ENCODE data around the gene KLHL21.
"Not testable (repeated sequence)": the region's sequence is repeated elsewhere in the genome, so short reads cannot be mapped to it uniquely, and the experiment has no call there.

The KLHL21 gene

DNA sequence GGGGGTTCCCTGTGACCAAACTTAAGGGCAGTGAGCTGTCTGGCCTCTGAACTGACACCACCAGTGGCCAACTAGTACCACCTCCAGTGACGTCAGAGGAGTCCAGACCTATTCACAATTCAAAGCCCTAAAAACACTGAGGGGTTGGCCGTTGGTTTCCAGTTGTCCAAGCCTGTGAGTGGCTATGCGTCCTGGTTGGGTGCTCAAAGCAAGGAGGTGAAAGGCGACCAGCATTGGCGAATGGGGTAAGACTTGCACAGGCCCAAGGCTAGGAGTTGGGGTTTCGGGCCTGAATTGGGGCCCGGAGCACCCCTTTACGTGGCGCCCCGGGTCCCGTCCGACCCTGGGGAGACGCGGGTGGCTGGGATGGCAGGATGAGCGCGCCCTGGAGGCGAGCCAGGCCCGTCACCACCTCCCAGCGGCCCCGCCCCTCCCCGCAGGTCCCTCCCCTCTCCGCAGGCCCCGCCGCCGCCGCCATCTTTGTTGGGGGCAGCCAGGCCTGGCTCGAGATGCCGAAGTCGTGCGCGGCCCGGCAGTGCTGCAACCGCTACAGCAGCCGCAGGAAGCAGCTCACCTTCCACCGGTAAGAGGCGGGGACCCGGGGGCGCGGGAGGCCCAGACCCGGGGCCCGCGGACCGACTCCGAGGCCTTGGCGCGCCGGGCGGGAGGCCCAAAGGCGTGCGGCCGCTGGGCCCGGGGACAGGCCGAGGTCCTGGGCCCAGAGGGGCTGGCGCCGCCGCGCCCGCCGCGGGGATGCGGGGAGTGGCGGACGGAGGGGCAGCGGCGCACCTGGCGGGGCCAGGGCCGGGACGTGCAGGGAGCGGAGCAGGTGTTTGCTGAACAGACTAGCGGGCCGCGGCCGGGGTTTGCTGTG lies 22.3 kb upstream of the KLHL21 start, which contains the start of gene THAP3:
TSS of gene THAP3 (plus strand) at position 159 of the 874 bp plus-strand sequence. CDS start at position 510, 351 bp downstream.
- DNase-seq = peak; percentile 75 to 90 (median 86)

DNA sequence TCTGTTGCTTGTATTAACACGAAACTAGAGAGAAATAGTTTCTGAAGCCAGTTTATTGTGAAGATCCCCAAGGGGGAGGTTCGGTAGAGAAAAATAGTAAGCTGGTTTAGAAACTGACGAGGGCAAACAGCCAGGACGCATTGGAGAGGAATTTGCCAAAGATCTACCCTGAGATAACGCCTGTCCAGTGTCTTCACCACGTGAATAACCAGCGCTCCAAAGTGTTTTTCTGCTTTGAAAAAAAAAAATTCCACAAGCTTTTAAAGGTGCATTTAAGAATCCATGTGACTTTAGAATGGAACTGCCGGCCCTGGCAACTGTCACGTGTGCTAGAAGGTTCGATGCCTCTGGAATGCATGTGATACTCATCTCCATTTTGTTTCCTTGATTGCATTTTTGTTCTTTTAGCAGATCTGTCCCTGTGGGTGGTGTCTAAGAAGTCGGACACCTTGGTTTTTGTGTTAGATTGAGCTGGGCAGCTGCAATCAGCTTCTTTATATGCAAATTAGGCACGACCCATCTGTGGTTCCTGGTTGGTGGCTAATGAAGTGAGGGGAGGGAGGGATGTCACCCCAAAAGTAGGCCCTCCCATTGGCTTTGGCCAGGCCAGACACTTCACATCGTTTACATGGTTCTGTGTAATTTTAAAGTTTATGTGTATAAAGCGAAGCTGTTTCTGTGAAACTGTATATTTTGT lies 20.7 kb upstream of the KLHL21 start:
- DNase-seq = no peak

- no peak for DNase-seq
Measured at GRCh38 chr1:6622396-6623152, 19.9 kb upstream of the KLHL21 start.

DNA sequence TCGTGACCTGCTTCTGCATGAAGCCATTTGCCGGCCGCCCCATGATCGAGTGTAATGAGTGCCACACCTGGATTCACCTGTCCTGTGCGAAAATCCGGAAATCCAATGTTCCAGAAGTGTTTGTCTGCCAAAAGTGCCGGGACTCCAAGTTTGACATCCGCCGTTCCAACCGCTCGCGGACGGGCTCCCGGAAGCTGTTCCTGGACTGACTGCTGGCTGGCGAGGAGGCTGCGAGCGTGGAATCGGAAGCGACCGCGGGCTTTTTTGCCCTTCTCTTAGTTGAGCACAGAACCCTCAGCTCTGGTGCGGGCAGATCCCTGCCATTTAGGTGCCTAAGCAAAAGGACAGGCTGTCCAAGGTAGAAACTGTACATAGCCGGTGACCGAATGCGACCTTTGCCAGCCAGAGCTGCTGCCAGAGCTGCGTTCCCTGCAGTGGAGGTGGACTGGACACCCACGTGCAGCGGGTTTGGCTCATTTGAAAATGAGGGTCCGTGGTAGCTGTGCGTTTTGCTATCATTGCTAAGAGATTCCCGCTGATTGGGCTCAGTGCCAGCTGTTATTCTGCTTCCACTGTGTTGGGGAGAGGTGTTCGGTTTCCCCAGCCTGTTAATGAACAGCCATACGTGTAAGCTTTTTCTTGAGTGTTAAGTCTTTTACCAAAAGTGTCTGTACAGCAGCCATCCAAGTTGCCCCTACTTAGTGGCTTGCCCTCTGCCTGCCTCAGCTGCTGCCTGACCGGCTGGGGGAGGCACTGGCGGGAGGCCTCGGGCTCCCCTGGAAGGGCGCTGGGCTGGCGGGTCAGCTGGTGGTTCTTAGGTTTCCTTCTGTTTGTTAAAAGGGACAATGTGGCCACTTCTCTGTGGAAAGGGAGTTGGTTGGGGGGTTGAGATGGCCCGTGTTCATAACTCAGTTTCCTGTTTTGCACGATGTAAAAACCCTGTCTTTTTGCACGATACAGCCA lies 19.0 kb upstream of the KLHL21 start:
- no peak for DNase-seq

DNA sequence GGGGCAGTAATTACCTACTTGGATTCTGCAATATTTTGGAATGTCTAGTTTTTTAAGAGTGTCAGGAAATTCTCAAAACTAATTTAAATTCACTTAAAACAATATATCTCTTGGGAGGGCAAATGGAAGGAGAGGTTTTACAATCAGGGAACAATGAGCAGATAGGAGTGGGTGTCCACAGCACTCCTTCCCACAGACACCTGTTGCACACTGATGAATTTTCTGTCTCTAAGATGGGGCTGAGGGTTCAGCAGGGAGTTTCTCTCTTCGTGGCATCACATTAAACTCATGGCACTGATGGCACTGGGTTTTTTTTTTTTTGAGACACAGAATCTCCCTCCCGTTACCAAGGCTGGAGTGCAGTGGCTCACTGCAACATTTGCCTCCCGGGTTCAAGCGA lies 16.4 kb upstream of the KLHL21 start:
- no peak for DNase-seq

GRCh38 chr1:6614929-6615785 lies 12.5 kb upstream of the KLHL21 start:
- DNase-seq = no peak

GRCh38 chr1:6614019-6614928 lies 11.6 kb upstream of the KLHL21 start:
- peak; percentile 27 to 54 (median 42) for DNase-seq

DNA sequence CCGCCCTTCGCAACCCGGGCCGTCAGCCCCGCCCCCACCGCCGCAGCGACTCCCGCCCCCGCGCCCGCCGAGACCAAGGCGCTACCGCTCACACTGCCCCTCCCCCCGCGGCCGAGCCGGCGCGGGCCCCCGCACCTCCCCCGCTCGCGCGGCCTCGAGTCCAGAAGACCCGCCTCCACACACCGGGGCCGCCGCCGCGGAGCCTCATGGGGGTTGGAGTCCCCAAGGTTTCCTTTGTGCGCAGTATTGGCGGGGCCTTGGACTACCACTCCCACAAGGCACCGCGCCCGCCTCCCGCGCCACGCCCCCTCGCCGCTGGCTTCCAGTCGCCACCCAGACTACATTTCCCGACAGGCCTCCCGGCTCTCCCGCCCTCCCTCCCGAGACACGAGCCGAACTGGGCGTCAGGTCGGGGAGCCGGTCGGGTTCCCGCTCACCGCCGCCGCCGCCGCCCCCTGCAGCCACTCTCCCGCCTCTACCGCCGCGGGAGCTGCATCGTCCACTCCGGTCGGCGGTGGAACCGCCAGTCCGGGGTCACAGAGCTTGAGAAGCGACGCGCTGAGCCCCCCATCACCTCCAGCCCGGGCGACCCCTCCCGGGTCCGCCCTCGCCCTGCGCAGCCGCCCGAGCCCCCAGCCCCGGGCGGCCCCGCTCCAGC lies 10.8 kb upstream of the KLHL21 start, which contains the start of gene PHF13:
TSS of gene PHF13 (plus strand) at position 371 of the 658 bp plus-strand sequence. CDS start 336 bp downstream, outside the sequence.
- peak; percentile 98 to 100 (median 99) for DNase-seq

DNA sequence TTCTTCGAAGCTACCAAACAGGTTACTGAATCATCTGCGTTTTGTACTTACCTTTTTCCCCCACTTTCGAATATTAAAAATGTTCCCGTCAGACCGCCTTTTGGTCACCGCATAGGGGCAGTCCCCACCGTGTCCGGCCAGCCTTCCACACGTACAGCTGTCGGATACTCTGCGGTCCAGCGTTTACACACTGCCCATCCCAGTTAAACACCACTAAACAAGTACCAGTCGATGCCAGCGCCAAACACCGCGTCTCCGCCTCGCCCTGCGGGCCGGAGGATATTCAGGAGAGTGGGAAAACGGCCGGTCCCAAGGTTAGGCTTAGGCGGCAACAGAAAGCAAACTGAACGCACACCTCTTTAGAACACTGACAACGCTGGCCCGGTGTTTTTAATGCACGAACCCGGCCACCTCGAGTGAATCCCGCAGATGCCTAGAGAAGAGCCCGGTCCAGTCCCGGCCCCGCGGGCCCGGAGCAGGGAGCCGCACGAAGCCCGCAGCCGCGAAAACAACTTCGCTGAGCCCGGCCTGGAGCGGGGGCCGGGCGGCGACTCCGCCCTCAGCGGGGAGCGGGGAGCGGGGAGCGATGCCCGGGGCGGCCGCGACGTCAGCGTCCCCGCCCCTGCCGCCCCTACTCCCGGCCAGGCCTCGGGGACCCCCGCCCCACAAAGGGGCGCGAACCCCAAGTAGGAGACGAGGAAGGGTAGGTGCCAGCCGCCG lies 10.1 kb upstream of the KLHL21 start:
- no peak for DNase-seq

DNA sequence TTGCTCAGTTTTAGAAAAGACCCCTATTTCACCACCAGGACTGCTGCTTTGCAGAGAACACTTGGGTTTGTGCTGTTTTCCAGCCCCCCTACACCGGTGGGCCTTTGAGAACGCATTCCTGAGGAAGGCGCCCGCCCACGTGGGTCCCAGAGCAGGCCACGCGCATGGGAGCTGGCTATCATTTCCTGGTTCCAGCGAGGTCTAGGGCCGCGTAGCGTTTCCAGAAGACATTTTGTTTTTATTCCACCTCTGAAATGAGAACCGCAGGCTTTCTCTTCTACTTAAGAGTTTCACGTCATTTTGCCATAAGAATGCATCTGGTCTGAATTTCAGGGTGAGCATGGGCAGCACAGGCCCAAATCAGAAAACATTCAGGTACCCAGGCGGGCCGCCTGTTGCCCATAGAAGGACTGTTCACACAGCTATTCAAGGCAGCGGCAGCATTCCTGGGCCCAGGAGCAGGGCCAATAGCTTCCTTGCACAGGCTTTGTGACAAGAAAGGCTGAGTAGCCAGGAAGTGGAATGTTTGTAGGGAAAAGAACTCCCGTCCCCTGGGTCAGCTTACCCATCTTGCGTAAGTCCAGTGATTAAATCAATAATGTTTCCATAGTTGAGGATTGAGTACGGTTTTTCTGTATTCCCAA lies 1.4 kb upstream of the KLHL21 start:
- peak in 1 of 5 experiments; percentile 51 for DNase-seq

- DNase-seq = peak in 3 of 5 experiments; percentile 47 to 76 (median 67)
Measured at GRCh38 chr1:6603238-6603914, 707 bp upstream of the KLHL21 start.

DNA sequence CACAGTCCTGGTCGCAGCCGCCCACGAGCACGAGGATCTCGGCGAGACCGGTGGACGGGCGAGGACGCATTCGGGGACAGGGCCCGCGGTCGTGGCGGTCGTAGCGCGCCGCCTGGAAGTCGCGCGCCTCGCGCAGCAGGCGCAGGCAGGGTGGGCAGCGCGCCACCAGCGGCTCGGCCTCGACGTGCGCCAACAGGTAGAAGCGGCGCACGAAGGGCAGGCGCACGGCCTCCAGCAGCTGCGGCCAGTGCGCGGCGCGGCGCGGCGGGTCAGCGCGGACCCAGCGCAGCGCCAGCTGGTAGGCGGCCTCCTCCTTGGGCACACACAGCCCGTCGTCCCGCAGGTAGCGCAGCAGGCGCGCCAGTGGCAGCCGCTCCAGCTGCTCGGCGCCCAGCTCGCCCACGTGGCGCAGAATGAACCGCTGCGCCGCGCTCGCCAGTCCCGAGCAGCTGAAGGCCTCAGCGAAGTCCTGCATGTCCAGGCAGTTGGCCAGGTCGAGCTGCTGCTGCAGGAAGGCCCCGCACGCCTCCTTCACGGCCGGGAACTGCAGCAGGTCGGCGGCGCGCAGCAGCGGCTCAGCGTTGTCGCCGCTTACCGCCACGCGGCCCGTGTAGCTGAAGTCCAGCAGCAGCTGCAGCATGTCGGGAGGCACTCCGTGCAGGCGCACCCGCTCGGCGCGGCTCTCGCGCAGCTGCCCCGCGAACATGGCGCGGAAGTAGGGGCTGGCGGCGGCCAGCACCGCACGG lies 573 bp downstream of the KLHL21 start:
- peak in 2 of 5 experiments; percentile 21 to 63 for DNase-seq

GRCh38 chr1:6601049-6601922 lies 1.4 kb downstream of the KLHL21 start:
- DNase-seq = peak in 4 of 5 experiments; percentile 57 to 89 (median 70)

DNA sequence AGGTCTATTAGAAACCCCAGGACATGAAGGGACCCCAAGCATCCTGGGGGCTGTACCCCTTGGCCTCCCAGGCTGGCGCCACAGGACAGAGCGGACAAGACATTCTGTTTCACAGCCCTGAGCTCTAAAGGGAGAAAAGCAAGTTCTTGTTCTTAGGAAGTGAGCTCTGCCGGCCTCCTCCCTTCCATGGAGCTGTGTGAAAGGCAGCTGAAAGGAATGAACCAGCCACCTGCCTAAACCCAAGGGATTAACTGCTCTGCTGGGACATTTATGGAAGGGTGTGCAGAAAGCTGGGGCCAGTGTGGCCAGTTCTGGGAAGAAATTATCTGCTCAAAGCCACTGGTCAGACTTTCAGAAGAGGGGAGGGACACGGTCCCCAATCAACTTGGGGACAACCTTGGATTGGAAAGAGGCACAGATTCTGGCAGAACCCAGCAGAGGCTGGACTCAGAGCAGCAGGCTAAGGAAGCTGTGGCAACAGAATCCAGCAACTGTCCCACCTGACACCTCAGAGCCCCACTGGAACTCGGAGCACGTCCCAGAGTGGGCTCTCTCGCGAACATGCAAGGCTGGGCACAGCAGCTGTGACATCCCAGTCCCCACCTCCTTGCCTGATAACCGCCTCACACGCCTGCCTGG lies 2.1 kb downstream of the KLHL21 start:
- DNase-seq = no peak

DNA sequence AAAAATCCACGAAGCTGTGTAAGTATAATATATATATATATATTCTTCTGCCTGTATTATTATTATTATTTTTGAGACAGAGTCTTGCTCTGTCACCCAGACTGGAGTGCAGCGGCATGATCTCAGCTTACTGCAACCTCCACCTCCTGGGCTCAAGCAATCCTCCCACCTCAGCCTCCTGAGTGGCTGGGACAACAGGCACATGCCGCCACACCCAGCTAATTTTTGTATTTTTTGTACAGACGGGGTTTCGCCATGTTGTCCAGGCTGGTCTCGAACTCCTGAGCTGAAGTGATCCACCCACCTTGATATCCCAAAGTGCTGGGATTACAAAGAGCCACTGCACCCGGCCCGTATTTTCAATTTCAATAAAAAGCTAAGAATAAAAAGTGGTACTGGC lies 2.7 kb downstream of the KLHL21 start:
- not testable (repeated sequence) for DNase-seq

All from T-helper 2 cell (primary cell).